ENCODE data around the gene TAS2R4. TPM values are rescaled to one million over a fixed set of nuclear protein-coding genes. Genes with fewer than 3 reads are reported as not detected.
"Not testable (repeated sequence)": the region's sequence is repeated elsewhere in the genome, so short reads cannot be mapped to it uniquely, and the experiment has no call there.

TAS2R4 gene
- total and polyA plus RNA-seq, 2 donors (not counting 3 experiments of a cell fraction or from before 2014, with no cell fraction given): 0.30 to 1.4 TPM

DNA sequence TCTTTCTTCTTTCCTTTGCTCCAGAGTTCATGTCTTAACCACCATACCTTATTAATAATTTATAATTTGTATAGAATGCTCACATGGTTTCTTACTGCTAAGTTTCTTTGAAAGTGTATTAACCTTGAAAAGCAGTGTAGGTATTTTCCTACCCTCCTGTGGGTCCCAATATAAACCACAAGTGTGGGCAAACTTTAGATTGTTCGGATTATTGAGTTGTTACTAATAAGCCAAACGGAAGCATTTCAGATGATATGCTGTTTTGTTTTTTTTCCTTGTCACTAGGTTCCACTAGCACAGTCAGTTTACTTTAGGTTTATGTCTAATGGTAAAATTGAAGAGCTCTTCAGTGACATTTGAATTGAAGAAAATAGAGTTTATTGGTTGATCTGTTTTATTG is 28.1 kb upstream of the TAS2R4 start:
- dilution Hi-C loops (cut with MboI; ENCODE audit: extremely low pct_ligation_motif_present, low sequenced_read_pairs): no loop called here

DNA sequence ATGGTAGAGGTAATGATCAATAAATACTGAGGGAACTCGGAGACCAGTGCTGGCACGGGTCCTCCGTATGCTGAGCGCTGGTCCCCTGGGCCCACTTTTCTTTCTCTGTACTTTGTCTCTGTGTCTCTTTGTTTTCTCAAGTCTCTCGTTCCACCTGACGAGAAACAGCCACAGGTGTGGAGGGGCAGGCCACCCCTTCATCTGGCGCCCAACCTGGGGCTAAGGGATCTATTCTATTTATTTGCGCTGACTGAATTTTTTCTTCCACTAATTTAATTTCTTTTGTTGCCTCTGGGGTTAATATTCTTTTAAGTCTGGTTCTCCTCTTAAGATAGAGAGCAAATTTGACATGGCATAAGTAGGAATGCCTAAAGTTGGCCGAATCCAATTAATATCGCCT is 24.6 kb upstream of the TAS2R4 start:
- CTCF ChIA-PET; H3K27ac ChIP-seq (ENCODE audit: insufficient read depth, low read depth, low read length); H3K9ac ChIP-seq (replicated peaks; ENCODE audit: extremely low read depth, insufficient read depth, low read length); H3K4me1 ChIP-seq (ENCODE audit: control insufficient read depth, extremely low read depth, insufficient read depth, low read length); H3K27me3 ChIP-seq (ENCODE audit: control insufficient read depth in 2 of 2, insufficient read depth in 2 of 2, low read length in 2 of 2); H3K9me1 ChIP-seq (replicated peaks; ENCODE audit: control insufficient read depth, extremely low read depth, insufficient read depth, low read length); H4K20me1 ChIP-seq (replicated peaks; ENCODE audit: control insufficient read depth, extremely low read depth, insufficient read depth, low read length); FAIRE-seq; POLR2A ChIA-PET; BruUV-seq (replicated peaks); H3K9me3 ChIP-seq (replicated peaks; ENCODE audit: control insufficient read depth, insufficient read depth, low read length); H3K79me2 ChIP-seq (ENCODE audit: control insufficient read depth, insufficient read depth, low read length); H3K4me3 ChIP-seq (replicated peaks in 1 of 3; ENCODE audit: insufficient read depth in 1 of 3, low read depth in 1 of 3, low read length in 3 of 3); dilution Hi-C loops (cut with MboI; ENCODE audit: extremely low pct_ligation_motif_present, low sequenced_read_pairs); H3K4me2 ChIP-seq (ENCODE audit: insufficient read depth, low read length); H2AFZ ChIP-seq (ENCODE audit: low read depth, low read length); DNase-seq (ENCODE audit: low read depth, low spot score): not testable (repeated sequence)
- peaks cover 15 to 19% of the 10 kb centered on the region in 2 experiments for H3K36me3 ChIP-seq (ENCODE audit: control insufficient read depth in 2 of 2, extremely low read depth in 1 of 2, insufficient read depth in 2 of 2, low read length in 2 of 2)
- intact Hi-C loops (cut with micrococcal nuclease): loop anchor here (10.0 kb wide), 1 partner anchor 573 kb away; no protein-coding TSS in a partner anchor

More for the DNA sequence above, 28.1 kb upstream of the TAS2R4 start:
- Histone ChIP-seq H3K36me3 (ENCODE audit: control insufficient read depth in 2 of 2, extremely low read depth in 1 of 2, insufficient read depth in 2 of 2, low read length in 2 of 2) (peaks cover 28 to 31% of the 10 kb centered on the region in 2 experiments), H3K79me2 (ENCODE audit: control insufficient read depth, insufficient read depth, low read length) (no peaks in the 10 kb centered on the region), H3K4me3 (replicated peaks in 1 of 3; ENCODE audit: insufficient read depth in 1 of 3, low read depth in 1 of 3, low read length in 3 of 3) (no peak overlapping the region), H3K4me2 (ENCODE audit: insufficient read depth, low read length) (no peak overlapping the region), H3K27ac (ENCODE audit: insufficient read depth, low read depth, low read length) (no peak overlapping the region), H3K9me3 (replicated peaks; ENCODE audit: control insufficient read depth, insufficient read depth, low read length) (peaks cover 3% of the 10 kb centered on the region), H3K4me1 (ENCODE audit: control insufficient read depth, extremely low read depth, insufficient read depth, low read length) (no peaks in the 10 kb centered on the region), H2AFZ (ENCODE audit: low read depth, low read length) (no peak overlapping the region), H3K9me1 (replicated peaks; ENCODE audit: control insufficient read depth, extremely low read depth, insufficient read depth, low read length) (no peaks in the 10 kb centered on the region), H3K9ac (replicated peaks; ENCODE audit: extremely low read depth, insufficient read depth, low read length) (no peak overlapping the region), H4K20me1 (replicated peaks; ENCODE audit: control insufficient read depth, extremely low read depth, insufficient read depth, low read length) (no peaks in the 10 kb centered on the region), H3K27me3 (ENCODE audit: control insufficient read depth in 2 of 2, insufficient read depth in 2 of 2, low read length in 2 of 2) (no peaks in the 10 kb centered on the region)
- FAIRE-seq (no peak), DNase-seq (ENCODE audit: low read depth, low spot score) (no peak)
- ChIA-PET CTCF (interaction anchor here (1.0 kb wide), 1 partner anchor 94 kb away, joined by 3 read pairs; no protein-coding TSS in a partner anchor), POLR2A (no interaction called here)
- intact Hi-C loops (cut with micrococcal nuclease): no loop called here
- no TSS peak for BruUV-seq (replicated peaks)
- no peak for TF ChIP-seq EZH2 (IDR thresholded peaks at IDR 0.05; ENCODE audit: borderline replicate concordance, low read depth, low read length, severe bottlenecking)
- TF ChIP-seq, protein P1, sequence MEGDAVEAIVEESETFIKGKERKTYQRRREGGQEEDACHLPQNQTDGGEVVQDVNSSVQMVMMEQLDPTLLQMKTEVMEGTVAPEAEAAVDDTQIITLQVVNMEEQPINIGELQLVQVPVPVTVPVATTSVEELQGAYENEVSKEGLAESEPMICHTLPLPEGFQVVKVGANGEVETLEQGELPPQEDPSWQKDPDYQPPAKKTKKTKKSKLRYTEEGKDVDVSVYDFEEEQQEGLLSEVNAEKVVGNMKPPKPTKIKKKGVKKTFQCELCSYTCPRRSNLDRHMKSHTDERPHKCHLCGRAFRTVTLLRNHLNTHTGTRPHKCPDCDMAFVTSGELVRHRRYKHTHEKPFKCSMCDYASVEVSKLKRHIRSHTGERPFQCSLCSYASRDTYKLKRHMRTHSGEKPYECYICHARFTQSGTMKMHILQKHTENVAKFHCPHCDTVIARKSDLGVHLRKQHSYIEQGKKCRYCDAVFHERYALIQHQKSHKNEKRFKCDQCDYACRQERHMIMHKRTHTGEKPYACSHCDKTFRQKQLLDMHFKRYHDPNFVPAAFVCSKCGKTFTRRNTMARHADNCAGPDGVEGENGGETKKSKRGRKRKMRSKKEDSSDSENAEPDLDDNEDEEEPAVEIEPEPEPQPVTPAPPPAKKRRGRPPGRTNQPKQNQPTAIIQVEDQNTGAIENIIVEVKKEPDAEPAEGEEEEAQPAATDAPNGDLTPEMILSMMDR (IDR thresholded peaks at IDR 0.05; ENCODE audit: extremely low read depth in 1 of 2, insufficient read depth in 1 of 2, low read depth in 1 of 2, low read length in 2 of 2): no peak
- TF ChIP-seq MYC (IDR thresholded peaks at IDR 0.05; ENCODE audit: low read depth, low read length): no peak
- no peak for TF ChIP-seq POLR2A (IDR thresholded peaks at IDR 0.05; ENCODE audit: low read depth, low read length)
- TF ChIP-seq, protein P2, sequence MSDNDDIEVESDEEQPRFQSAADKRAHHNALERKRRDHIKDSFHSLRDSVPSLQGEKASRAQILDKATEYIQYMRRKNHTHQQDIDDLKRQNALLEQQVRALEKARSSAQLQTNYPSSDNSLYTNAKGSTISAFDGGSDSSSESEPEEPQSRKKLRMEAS (IDR thresholded peaks at IDR 0.05; ENCODE audit: insufficient read depth, insufficient read length): no peak
- no peak for TF ChIP-seq JUN (IDR thresholded peaks at IDR 0.05; ENCODE audit: borderline replicate concordance, insufficient read depth, insufficient read length, low read depth)
- no peak for TF ChIP-seq FOS (IDR thresholded peaks at IDR 0.05; ENCODE audit: borderline replicate concordance, insufficient read depth, low read length)
- no peak for TF ChIP-seq GATA2 (IDR thresholded peaks at IDR 0.05; ENCODE audit: insufficient read depth, insufficient read length, low read depth, low read length)
- TF ChIP-seq POLR2AphosphoS5 (IDR thresholded peaks at IDR 0.05; ENCODE audit: insufficient read depth, low read depth, low read length): no peak

Data from endothelial cell of umbilical vein (primary cell).